Ectodermal cell (in vitro differentiated cells): ENCODE results near the gene BTG4.

Experiments
- H3K27ac ChIP-seq: 2 replicates; pipeline ENCODE4 v1.7.0; 2013; ENCODE audit warnings: mild to moderate bottlenecking, low read depth, low read length; ENCODE audit not compliant: insufficient read depth, poor library complexity, severe bottlenecking
- H3K27me3 ChIP-seq: 2 replicates; pipeline ENCODE4 v1.7.0; 2013; ENCODE audit warnings: mild to moderate bottlenecking, low read length; ENCODE audit not compliant: insufficient read depth, control insufficient read depth, poor library complexity, severe bottlenecking
- H3K36me3 ChIP-seq: one replicate; pipeline ENCODE4 v1.7.0; 2013; ENCODE audit warnings: low read length; ENCODE audit not compliant: control insufficient read depth, insufficient read depth
- H3K4me1 ChIP-seq: one replicate; pipeline ENCODE4 v1.7.0; 2013; ENCODE audit warnings: low read length; ENCODE audit not compliant: control insufficient read depth, insufficient read depth
- H3K4me3 ChIP-seq: 2 replicates; pipeline ENCODE4 v1.7.0; 2013; ENCODE audit warnings: low read depth, low read length, control low read depth; ENCODE audit not compliant: insufficient read depth
- H3K9me3 ChIP-seq: 2 replicates; pipeline ENCODE4 v1.7.0; 2013; ENCODE audit warnings: mild to moderate bottlenecking, low read length, moderate library complexity; ENCODE audit not compliant: control insufficient read depth
- WGBS, 2 experiments: methylation state at CpG; one replicate each; pipeline ENCODE4 v1.1.7; 2013; ENCODE audit warnings: missing lambda C conversion rate in 2 of 2; 5-methylcytosine and 5-hydroxymethylcytosine counted together

The BTG4 gene

DNA sequence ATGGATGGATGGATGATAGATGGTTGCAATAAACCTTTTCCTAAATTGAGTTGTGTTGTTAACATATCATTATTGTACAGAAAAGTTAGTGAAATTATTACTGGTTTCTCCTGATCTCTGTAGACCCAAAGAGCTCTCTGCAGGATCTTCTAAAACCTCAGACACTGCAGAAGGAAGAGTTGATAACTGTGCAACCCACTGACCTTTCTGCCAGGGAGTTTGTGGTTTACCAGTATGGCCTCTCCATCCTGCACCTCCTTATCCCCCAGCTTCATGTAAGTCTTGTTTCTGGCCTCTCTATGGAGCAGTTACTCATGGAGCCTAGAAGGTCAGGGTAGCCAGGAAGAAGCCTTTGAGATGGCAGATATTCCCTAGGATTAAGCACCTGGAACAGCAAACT, 45.6 kb downstream of the BTG4 start:
- no peak overlapping the region for H3K27ac ChIP-seq
- no peaks in the 10 kb centered on the region for H3K36me3 ChIP-seq
- H3K9me3 ChIP-seq = no peaks in the 10 kb centered on the region
- H3K27me3 ChIP-seq = no peaks in the 10 kb centered on the region
- H3K4me1 ChIP-seq = no peaks in the 10 kb centered on the region
- no peak overlapping the region for H3K4me3 ChIP-seq

GRCh38 chr11:111465400-111465799, 46.8 kb downstream of the BTG4 start:
- H3K4me1 ChIP-seq = no peaks in the 10 kb centered on the region
- WGBS, 2 experiments = 86 to 100% methylated on average over 1 of the region's 1 CpG
- H3K27me3 ChIP-seq = no peaks in the 10 kb centered on the region
- H3K9me3 ChIP-seq = no peaks in the 10 kb centered on the region
- no peak overlapping the region for H3K4me3 ChIP-seq
- H3K27ac ChIP-seq = no peak overlapping the region
- H3K36me3 ChIP-seq = no peaks in the 10 kb centered on the region

DNA sequence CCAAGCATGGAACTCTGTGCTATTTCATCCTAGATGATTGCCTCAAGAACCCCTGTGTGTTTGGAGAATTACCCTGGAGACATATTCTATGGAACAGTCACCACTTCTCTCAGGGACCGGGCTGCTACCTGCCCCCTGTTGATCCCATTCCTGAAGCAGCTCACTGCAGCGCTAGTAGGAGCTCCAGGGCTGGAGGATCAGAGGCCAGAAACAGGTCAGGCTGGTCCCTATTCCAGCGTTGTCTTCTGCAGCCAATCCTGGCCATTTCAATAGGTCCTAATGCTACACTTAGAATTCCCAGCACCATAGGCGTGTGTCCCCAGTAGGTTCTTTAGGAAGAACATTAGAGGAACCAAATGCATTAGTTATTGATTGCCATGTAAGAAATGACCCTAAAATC, 48.9 kb downstream of the BTG4 start:
- H3K4me1 ChIP-seq = no peaks in the 10 kb centered on the region
- H3K27me3 ChIP-seq = no peaks in the 10 kb centered on the region
- no peak overlapping the region for H3K4me3 ChIP-seq
- H3K27ac ChIP-seq = no peak overlapping the region
- H3K36me3 ChIP-seq = no peaks in the 10 kb centered on the region
- WGBS, 2 experiments = 95 to 97% methylated on average over 4 of the region's 4 CpGs
- H3K9me3 ChIP-seq = no peaks in the 10 kb centered on the region

DNA sequence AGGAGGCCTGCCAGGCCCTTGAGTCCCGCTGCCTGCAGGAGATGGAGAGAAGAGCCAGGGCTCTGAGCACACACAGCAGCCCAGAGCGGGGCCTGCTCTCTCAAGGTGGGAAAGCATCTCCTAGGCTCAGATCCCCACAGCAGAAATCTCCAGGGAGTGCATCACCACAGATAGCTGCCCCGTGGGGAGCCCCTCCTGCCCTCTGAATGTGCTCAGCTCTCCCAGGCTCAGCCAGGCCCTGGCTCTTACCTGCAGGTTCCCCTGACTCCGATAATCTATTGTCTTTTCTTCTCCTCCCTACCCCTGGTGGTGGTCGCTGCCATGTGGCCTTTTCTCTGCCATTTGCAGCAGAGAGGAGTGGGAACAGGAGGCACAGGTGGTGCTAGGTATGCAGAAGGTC, 49.9 kb downstream of the BTG4 start:
- Histone ChIP-seq H3K4me1 (no peaks in the 10 kb centered on the region), H3K27me3 (no peaks in the 10 kb centered on the region), H3K36me3 (no peaks in the 10 kb centered on the region), H3K4me3 (no peak overlapping the region), H3K27ac (no peak overlapping the region), H3K9me3 (no peaks in the 10 kb centered on the region)
- WGBS, 2 experiments = 77 to 80% methylated on average over 5 of the region's 5 CpGs

GRCh38 chr11:111461460-111462235, 50.5 kb downstream of the BTG4 start:
- Histone ChIP-seq H3K27me3 (no peaks in the 10 kb centered on the region), H3K4me3 (no peak overlapping the region), H3K9me3 (no peaks in the 10 kb centered on the region), H3K4me1 (no peaks in the 10 kb centered on the region), H3K27ac (no peak overlapping the region), H3K36me3 (no peaks in the 10 kb centered on the region)
- WGBS, 2 experiments = 90 to 93% methylated on average over 10 to 11 of the region's 11 CpGs

DNA sequence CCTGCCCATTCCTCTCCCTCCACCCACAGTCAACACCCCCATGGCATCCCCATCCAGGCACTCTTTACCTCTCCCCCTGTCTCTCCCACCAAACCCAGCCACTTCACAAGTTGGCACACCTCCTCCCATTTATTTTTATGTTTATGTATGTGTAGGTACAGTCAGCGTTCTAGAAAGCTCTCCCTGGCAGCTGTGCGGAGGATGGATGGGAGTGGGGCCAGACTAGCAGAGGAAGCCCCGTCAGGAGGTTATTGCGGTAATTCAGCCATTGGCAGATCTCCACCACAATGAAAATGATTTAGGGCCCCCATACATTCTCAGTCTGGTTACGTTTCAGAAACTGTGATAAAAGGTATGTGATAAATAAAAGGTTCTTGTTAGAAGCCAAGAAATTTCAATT, 51.3 kb downstream of the BTG4 start:
- H3K27me3 ChIP-seq = no peaks in the 10 kb centered on the region
- no peaks in the 10 kb centered on the region for H3K4me1 ChIP-seq
- 93 to 96% methylated on average over 5 of the region's 5 CpGs for WGBS, 2 experiments
- H3K4me3 ChIP-seq = no peak overlapping the region
- H3K36me3 ChIP-seq = no peaks in the 10 kb centered on the region
- H3K9me3 ChIP-seq = no peaks in the 10 kb centered on the region
- H3K27ac ChIP-seq = no peak overlapping the region

DNA sequence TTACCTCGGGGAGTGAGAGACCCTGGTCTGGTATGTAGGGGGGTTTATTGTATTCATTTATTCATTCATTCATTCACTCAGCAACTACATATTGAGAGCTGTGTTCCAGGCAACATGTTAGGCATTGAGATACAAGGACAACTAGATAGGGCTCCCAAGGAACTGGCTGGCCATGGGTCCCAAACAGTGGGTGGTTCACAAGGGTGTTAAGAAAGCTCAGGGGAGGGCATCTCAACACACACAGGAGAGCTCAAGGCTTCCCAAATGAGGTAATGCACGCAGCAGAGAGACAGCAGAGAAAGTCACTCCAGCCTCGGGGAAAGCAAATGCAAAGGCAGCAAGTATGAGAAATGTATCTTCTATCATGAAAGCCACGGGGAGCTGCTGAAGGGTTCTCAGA, 51.8 kb downstream of the BTG4 start:
- Histone ChIP-seq H3K4me3 (no peak overlapping the region), H3K27ac (no peak overlapping the region), H3K27me3 (no peaks in the 10 kb centered on the region), H3K4me1 (no peaks in the 10 kb centered on the region), H3K36me3 (no peaks in the 10 kb centered on the region), H3K9me3 (no peaks in the 10 kb centered on the region)
- 91 to 94% methylated on average over 3 of the region's 4 CpGs for WGBS, 2 experiments

DNA sequence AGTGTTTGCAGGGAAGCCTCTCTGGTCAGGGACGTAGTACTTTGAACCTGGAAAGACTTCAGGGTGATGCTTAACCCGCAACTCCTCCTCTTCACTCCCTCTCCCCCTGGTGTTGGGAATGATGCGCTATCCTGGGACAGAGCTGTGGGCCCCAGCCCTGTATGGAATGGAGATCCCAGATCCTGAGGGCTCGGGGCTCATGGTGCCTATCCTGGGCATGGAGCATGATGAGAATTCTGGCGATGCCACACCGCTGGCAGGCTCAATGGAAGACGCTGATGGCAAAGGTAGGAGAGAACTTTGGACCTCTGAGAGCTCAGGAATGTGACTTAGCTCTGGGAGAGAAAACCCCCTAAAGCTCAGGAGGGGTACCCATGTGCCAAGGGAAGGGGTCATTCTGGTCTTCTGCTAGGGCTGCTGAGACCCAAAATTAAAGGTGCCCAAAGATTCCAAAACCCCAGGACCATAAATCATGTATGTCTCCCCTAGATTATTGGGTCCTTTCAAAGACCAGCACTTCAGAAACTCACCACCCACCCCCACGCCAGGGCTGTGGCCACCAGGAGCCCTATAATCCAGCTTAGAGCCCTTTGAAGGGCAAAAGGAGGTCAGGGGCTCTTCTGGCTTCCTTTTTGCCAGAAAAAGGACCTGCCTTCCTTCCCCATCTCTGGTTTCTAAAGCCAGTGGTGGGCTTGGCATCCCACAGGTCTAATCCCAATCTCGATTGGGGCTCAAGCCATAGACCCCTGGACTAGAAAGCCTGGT, 52.5 kb downstream of the BTG4 start:
- H3K27ac ChIP-seq = no peak overlapping the region
- no peak overlapping the region for H3K4me3 ChIP-seq
- no peaks in the 10 kb centered on the region for H3K27me3 ChIP-seq
- no peaks in the 10 kb centered on the region for H3K36me3 ChIP-seq
- WGBS, 2 experiments = 91% methylated on average over 9 of the region's 9 CpGs
- H3K9me3 ChIP-seq = no peaks in the 10 kb centered on the region
- H3K4me1 ChIP-seq = peaks cover 3% of the 10 kb centered on the region

GRCh38 chr11:111457731-111458368, 54.3 kb downstream of the BTG4 start:
- H3K27ac ChIP-seq = no peak overlapping the region
- H3K4me1 ChIP-seq = peaks cover 3% of the 10 kb centered on the region
- no peaks in the 10 kb centered on the region for H3K9me3 ChIP-seq
- H3K4me3 ChIP-seq = no peak overlapping the region
- H3K27me3 ChIP-seq = no peaks in the 10 kb centered on the region
- 93 to 95% methylated on average over 9 of the region's 9 CpGs for WGBS, 2 experiments
- H3K36me3 ChIP-seq = no peaks in the 10 kb centered on the region
